Smooth muscle cell of the brain vasculature (primary cell): ENCODE measurements around the gene LSR.
"Not testable (repeated sequence)": the region's sequence is repeated elsewhere in the genome, so short reads cannot be mapped to it uniquely, and the experiment has no call there.

ENCODE experiments used
- DNase-seq: peaks from one replicate; pipeline ENCODE4 v3.0.0-alpha.2; 2012; ENCODE audit warnings: low read depth, low spot score

Gene LSR

DNA sequence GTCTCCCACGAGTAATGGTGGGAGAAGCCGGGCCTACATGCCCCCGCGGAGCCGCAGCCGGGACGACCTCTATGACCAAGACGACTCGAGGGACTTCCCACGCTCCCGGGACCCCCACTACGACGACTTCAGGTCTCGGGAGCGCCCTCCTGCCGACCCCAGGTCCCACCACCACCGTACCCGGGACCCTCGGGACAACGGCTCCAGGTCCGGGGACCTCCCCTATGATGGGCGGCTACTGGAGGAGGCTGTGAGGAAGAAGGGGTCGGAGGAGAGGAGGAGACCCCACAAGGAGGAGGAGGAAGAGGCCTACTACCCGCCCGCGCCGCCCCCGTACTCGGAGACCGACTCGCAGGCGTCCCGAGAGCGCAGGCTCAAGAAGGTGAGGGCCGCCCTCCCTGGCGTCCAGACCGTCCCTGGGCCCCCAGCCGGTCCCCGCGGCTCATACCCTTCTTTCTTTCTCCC, 18.6 kb downstream of the LSR start:
- DNase-seq, result no peak

DNA sequence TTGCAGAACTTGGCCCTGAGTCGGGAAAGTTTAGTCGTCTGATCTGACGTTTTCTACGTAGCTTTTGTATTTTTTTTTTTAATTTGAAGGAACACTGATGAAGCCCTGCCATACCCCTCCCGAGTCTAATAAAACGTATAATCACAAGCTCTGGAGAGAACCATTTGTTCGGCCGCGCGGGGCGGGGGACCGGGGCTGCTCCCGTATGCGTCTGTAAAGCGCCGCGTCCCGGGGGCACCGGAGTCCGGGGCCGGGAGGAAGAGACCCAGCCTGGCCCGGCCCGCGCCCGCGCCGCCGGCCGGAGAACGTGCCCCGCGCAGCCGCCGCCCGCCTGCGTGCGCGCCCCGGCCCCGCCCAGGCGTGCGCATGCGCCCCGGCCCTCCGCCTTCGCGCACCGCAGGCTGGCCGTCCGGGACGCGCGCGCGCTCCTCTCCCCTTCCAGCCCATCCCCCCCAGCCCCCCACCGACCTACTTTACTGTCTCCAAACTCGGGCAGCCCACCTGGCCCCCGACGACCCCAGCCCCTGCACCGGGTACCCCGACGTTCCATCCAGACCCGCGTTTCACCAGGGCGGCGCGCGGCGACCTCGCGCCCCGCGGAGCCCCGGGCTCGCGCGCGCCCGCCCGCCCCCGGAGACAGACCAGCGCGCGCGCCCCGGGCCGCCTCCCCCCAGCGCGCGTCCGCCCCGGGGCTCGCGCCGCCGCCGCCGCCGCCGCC, 19.2 kb downstream of the LSR start:
- DNase-seq, result peak; percentile 26

DNA sequence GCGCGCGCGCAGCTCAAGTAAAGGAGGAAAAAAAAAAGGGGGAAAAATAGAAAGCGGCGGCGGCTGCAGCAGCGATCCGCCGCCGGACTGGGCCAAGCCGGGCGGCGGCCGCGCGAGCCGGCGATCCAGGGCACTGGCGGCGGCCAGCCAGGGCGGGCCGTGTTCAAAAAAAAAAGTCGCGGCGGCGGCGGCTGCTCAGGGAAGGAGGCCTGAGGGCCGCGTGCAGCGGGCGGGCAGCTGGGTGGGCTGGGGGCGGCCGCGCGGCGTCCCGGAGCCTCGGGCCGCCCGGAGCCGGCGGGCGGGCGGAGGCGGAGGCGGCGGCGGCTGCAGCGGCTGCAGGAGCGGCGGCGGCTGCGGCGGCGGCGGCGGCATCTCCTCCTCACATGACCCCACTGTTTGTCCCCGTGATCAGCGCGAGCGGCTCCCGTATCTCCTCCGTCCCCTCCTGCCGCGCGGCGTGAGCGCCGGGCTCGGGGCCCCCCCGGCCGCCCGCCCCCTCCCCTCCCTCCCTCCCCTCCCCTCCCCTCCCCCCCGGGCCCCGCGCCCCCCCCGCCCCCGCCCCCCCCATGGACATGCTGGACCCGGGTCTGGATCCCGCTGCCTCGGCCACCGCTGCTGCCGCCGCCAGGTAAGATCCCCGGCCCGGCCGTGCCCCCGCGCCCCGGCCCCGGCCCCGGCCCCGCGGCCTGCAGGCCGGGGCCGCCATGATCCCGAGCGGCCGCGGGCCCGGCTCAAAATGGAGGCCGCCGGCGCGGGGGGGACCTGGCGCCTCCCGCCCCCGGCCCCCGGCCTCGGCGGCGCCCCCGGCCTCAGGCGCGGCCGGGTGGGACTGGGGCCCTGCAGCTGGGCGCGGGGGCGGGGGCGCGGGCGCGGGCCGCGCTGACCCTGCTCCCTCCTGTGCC, 20.0 kb downstream of the LSR start, which contains the start of gene USF2:
USF2 (plus strand) TSS at position 427 of the 902 bp plus-strand sequence; CDS start at position 567, 140 bp downstream.
- no peak for DNase-seq

- DNase-seq, result peak; percentile 28
Measured at GRCh38 chr19:35269438-35270117, 20.8 kb downstream of the LSR start.

DNA sequence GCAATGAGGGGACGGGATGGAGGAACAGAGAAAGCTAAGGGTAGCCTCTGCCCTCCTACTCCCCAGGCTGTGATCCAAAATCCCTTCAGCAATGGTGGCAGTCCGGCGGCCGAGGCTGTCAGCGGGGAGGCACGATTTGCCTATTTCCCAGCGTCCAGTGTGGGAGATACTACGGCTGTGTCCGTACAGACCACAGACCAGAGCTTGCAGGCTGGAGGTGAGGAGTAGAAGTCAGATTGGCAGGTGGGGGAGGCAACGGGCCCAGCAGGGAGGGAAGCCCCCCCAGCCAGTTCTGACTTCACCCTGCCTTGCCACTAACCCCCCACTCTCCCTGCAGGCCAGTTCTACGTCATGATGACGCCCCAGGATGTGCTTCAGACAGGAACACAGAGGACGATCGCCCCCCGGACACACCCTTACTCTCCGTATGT, 21.6 kb downstream of the LSR start:
- no peak for DNase-seq

- DNase-seq, result no peak
Measured at GRCh38 chr19:35271546-35271945, 22.7 kb downstream of the LSR start.

GRCh38 chr19:35272122-35272719, 23.4 kb downstream of the LSR start:
- DNase-seq, result no peak

DNA sequence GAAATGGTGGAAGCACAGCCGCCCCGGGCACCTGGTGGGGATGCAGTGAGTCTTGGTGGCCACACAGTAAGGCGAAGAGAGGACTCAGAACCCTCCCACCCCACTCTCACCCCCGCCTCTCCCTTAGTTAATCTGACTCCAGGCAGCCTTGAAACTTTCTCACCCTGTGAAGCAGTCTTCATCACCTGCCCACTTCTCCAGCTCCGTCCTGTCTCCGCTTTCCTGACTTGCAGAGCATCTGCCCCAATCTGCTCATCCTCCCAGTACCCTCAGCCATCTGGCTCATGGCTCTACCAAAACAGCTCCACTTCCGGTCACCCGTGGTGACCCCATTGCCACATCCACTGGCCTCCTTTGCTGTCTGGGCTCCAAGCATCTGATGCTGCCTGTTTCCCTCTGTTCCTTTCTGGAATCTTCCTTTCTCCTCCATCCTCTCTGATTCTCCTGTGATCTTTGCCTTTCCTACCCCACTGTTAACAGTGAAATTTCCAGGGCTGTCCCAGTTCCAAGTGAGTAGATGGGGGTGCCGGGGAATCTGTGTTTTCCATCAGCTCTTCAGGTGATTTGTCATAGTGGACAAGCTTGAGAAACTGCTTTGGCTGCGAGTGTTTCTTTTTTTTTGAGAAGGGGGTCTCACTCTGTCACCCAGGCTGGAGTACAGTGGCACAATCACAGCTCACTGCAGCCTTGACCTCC, 24.3 kb downstream of the LSR start:
- DNase-seq, result no peak

GRCh38 chr19:35273686-35274259, 25.0 kb downstream of the LSR start:
- no peak for DNase-seq

DNA sequence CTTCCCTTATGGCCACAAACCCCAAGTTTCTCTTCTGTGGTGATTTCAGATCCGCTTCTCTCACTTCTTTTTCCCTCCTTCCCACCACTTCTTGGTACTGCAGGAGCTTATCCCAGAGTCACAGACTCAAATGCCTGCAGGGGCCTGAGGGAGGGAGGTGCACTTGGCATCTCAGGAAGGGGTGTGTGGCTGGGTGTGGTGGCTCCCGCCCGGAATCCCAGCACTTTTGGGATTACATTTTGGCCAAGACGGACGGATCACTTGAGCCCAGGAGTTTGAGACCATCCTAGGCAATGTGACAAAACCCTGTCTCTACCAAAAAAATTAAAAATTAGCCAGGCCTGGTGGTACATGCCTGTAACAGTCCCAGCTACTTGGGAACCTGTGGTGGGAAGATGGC, 25.5 kb downstream of the LSR start:
- no peak for DNase-seq

DNA sequence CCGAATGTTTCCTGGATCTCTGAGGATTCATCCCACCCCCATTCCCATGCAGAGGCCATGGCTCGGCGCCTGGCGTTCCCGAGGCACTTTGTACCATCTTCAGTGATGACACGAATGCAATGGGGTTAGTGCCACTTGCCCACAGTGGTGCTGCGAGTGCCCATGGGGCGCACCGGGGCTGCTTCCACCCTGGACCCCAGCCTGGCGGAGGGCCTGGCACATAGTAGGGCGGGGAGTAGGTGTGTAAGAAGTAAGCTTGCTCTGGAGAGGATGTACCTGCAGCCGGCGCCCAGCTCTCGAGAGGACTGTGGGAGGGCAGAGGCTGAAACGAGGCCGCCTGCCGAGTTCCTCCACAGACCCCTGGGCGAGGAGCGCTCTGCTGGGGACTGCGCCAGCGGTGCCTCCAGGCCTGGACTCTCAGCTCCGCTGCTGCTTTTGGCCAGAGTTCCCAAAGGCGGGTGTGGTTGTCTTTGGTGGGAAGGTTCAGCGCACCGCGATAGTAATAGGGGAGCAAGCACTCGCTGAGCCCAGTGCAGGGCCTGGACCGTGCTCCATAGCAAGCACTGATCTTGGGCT, 28.0 kb downstream of the LSR start:
- no peak for DNase-seq

DNA sequence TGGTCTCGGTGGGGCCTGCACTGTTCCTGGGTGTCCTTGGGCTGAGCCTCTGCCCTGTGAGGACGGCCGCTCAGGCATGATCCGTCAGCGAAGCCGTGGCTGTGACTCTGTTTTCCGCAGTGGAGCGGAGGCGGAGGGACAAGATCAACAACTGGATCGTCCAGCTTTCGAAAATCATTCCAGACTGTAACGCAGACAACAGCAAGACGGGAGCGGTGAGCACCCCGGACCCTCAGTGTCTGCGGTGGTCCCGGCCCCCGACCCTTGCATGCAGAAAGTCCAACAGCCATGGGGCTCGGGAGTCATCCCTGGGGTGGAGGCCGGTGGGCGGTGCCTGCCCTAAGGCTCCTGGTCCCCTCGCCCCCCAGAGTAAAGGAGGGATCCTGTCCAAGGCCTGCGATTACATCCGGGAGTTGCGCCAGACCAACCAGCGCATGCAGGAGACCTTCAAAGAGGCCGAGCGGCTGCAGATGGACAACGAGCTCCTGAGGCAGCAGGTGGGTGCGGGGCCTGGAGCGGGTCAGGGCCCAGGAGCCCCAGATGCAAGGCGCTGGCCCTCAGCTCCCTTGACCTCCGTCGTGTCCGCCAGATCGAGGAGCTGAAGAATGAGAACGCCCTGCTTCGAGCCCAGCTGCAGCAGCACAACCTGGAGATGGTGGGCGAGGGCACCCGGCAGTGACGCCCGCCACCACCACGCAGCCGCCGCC, 29.9 kb downstream of the LSR start:
- no peak for DNase-seq

DNA sequence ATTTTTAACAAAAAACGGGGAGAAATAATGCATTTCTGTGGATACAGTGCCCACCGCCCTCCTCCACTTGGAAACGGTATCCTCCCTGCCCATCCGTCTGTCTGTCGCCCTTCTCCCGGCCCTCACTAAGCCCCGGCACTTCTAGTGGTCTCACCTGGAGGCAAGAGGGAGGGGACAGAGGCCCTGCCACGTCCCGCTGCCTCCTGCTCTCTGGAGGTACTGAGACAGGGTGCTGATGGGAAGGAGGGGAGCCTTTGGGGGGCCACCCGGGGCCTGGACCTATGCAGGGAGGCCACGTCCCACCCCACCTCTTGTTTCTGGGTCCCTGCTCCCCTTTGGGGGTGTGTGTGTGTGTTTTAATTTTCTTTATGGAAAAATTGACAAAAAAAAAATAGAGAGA, 30.6 kb downstream of the LSR start:
- DNase-seq, result no peak

GRCh38 chr19:35279985-35280821, 31.4 kb downstream of the LSR start:
- no peak for DNase-seq

- DNase-seq, result no peak
Measured at GRCh38 chr19:35281303-35281702, 32.5 kb downstream of the LSR start.

- no peak for DNase-seq
Measured at GRCh38 chr19:35284153-35285094, 35.6 kb downstream of the LSR start.

DNA sequence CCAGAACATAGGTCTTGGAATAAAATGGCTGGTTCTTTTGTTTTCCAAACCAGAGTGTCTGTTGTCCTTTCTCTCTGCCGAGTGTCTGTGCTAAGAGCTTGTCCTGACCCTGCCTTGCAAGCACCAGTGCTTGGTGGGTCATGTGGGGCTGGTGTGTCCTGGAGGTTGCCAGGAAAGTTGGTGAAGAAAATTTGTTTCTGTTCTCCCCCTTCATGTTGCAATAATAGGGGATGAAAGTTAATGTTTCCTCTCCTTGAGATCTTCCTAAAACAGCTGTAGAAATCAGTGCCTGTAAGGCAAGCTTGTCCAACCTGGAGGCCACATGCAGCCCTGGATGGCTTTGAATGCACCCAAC, 36.3 kb downstream of the LSR start:
- no peak for DNase-seq

- not testable (repeated sequence) for DNase-seq
Measured at GRCh38 chr19:35285465-35285864, 36.7 kb downstream of the LSR start.
